Anterior cingulate cortex (tissue), 58 donors: ENCODE results near the gene CCT5.

Experiments
- DNase-seq, 58 donors: peaks; one replicate each; lab custom pipeline; 2025; lab: John Stamatoyannopoulos, UW

CCT5 gene

GRCh38 chr5:10249948-10250805 lies at the start of gene CCT5:
TSS of gene CCT5 (plus strand) at chr5:10250280. CDS start at chr5:10250341, 61 bp downstream.
- peak; percentile 72 to 96 (median 88) for DNase-seq

- DNase-seq, result peak in 3 of 58 donors; percentile 2 to 8 (median 7)
Measured at GRCh38 chr5:10201223-10201868, 48.7 kb upstream of the CCT5 start.

- DNase-seq, result no peak
Measured at GRCh38 chr5:10202089-10202910, 47.8 kb upstream of the CCT5 start.

GRCh38 chr5:10209004-10209403 lies 41.1 kb upstream of the CCT5 start:
- no peak for DNase-seq

GRCh38 chr5:10213316-10213715 lies 36.8 kb upstream of the CCT5 start:
- DNase-seq, result no peak

- DNase-seq, result no peak
Measured at GRCh38 chr5:10214041-10214440, 36.0 kb upstream of the CCT5 start.

- DNase-seq, result no peak
Measured at GRCh38 chr5:10215366-10215765, 34.7 kb upstream of the CCT5 start.

- no peak for DNase-seq
Measured at GRCh38 chr5:10216107-10216506, 34.0 kb upstream of the CCT5 start.

- DNase-seq, result no peak
Measured at GRCh38 chr5:10218658-10219057, 31.4 kb upstream of the CCT5 start.

- no peak for DNase-seq
Measured at GRCh38 chr5:10219068-10219467, 31.0 kb upstream of the CCT5 start.

GRCh38 chr5:10220248-10220647 lies 29.8 kb upstream of the CCT5 start:
- DNase-seq, result peak in 18 of 58 donors; percentile 4 to 35 (median 14)

- no peak for DNase-seq
Measured at GRCh38 chr5:10222326-10222725, 27.8 kb upstream of the CCT5 start.

GRCh38 chr5:10227379-10227778 lies 22.7 kb upstream of the CCT5 start:
- DNase-seq, result no peak

- DNase-seq, result no peak
Measured at GRCh38 chr5:10228288-10228687, 21.8 kb upstream of the CCT5 start.

- DNase-seq, result no peak
Measured at GRCh38 chr5:10229306-10230048, 20.6 kb upstream of the CCT5 start.

GRCh38 chr5:10232386-10232785 lies 17.7 kb upstream of the CCT5 start:
- DNase-seq, result no peak

- DNase-seq, result no peak
Measured at GRCh38 chr5:10233011-10233410, 17.1 kb upstream of the CCT5 start.

- peak in 32 of 58 donors; percentile 3 to 58 (median 16) for DNase-seq
Measured at GRCh38 chr5:10233505-10233904, 16.6 kb upstream of the CCT5 start.

- no peak for DNase-seq
Measured at GRCh38 chr5:10235350-10235749, 14.7 kb upstream of the CCT5 start.

GRCh38 chr5:10243660-10244240 lies 6.3 kb upstream of the CCT5 start:
- no peak for DNase-seq
